Effector memory CD8-positive, alpha-beta T cell (primary cell): ENCODE data around the gene DNAJB11.
"Not testable (repeated sequence)": the region's sequence is repeated elsewhere in the genome, so short reads cannot be mapped to it uniquely, and the experiment has no call there.

Experiments used
- ATAC-seq: fragments of 150-1000 bp; cut with Tn5 transposase; replicated peaks from 2 replicates; pipeline ENCODE4 v1.10.0; 2021; ENCODE audit warnings: mild to moderate bottlenecking, moderate library complexity
- DNase-seq, 3 experiments: peaks; one replicate each; pipeline ENCODE4 v3.0.0; 2021
- H3K27ac Mint-ChIP-seq, 2 donors: one replicate each; pipeline ENCODE4 v1.8.0; 2022; ENCODE audit warnings: mild to moderate bottlenecking in 2 of 2, mixed read lengths in 2 of 2, moderate library complexity in 2 of 2
- H3K27me3 Mint-ChIP-seq, 2 donors: one replicate each; pipeline ENCODE4 v1.8.0; 2022; ENCODE audit warnings: mixed read lengths in 2 of 2
- H3K36me3 Mint-ChIP-seq: one replicate; pipeline ENCODE4 v1.8.0; 2022; ENCODE audit warnings: mild to moderate bottlenecking, moderate library complexity, mixed read lengths; ENCODE audit not compliant: insufficient read depth
- H3K4me1 Mint-ChIP-seq, 2 donors: one replicate each; pipeline ENCODE4 v1.8.0; 2022; ENCODE audit warnings: low read depth in 2 of 2, mixed read lengths in 2 of 2
- H3K4me3 Mint-ChIP-seq, 2 donors: one replicate each; pipeline ENCODE4 v1.8.0; 2022; ENCODE audit warnings: mild to moderate bottlenecking in 2 of 2, mixed read lengths in 2 of 2, moderate library complexity in 2 of 2
- H3K9me3 Mint-ChIP-seq, 2 donors: one replicate each; pipeline ENCODE4 v1.8.0; 2022; ENCODE audit warnings: mixed read lengths in 2 of 2

Gene DNAJB11

DNA sequence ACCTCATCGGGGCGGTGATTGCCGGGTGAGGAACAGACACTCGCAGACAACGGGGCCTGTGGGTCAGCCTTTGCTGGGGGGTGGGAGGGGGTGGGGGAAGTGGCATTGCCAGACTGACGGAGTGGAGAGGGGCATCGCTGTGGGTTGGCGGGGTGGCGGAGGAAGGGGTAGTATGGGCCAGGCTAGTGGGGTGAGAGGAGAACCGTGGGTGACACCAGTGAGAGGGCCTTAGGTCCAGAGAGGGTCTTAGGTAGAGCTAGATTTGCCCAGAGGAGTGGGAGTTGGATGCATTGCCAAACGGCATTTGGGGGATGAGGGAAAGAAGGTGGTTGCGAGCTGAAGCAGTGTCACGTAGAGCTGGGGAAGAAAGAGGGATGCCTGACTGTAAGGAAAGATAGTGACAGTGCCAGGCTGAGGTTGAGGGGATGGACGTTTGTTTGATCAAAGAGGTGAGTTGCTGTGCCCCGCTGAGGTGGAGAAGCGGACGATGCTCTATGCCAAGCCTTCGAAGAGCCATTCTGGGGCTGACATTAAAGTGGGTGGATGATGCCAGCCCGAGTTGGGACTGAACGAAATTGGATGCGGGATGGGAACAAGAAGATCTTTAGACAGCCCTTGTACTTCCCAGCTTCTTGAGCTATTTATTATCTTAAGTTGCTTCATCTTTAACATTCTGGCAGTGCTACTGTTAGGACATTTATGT is 572 bp downstream of the DNAJB11 start:
- Mint-ChIP-seq H3K4me1 (peaks cover 24 to 41% of the 10 kb centered on the region in 2 donors), H3K27ac (peak overlapping the region; percentile 98 to 99), H3K9me3 (no peaks in the 10 kb centered on the region), H3K27me3 (no peaks in the 10 kb centered on the region), H3K36me3 (peaks cover 64% of the 10 kb centered on the region), H3K4me3 (peak overlapping the region; percentile 90 to 96)
- DNase-seq (no peak), ATAC-seq (no peak)

- H3K27ac Mint-ChIP-seq, result peak overlapping the region; percentile 98 to 99
- no peaks in the 10 kb centered on the region for H3K27me3 Mint-ChIP-seq
- peak overlapping the region; percentile 90 to 96 for H3K4me3 Mint-ChIP-seq
- no peaks in the 10 kb centered on the region for H3K9me3 Mint-ChIP-seq
- H3K36me3 Mint-ChIP-seq, result peaks cover 65% of the 10 kb centered on the region
- peaks cover 20 to 36% of the 10 kb centered on the region in 2 donors for H3K4me1 Mint-ChIP-seq
- DNase-seq (no peak), ATAC-seq (no peak)
These were observed 1.1 kb downstream of the DNAJB11 start for GRCh38 chr3:186571644-186572013.

- no peak overlapping the region for H3K4me3 Mint-ChIP-seq
- no peaks in the 10 kb centered on the region for H3K9me3 Mint-ChIP-seq
- peaks cover 5 to 17% of the 10 kb centered on the region in 2 donors for H3K4me1 Mint-ChIP-seq
- H3K27me3 Mint-ChIP-seq, result no peaks in the 10 kb centered on the region
- peaks cover 93% of the 10 kb centered on the region for H3K36me3 Mint-ChIP-seq
- no peak overlapping the region for H3K27ac Mint-ChIP-seq
- no peak for DNase-seq
- ATAC-seq, result no peak
These were observed 7.0 kb downstream of the DNAJB11 start for GRCh38 chr3:186577521-186577920.

DNA sequence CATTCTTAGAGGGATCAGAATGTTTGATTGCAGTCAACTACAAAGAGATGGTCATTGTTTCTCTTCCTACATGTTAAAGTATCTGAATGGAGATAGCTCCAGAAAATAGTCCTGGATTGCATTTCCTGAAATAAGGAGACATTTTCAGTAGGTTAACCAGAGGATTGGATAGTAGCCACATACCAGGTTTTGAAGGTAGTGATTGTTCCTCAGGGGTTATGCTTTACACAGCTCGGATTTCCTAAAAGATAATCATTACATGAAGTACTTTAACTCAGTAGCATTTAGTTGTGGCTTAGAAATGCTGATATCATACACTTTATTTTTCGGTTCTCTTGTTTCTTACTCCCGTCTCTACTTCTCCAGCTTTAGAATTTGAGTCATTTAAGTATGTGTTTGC is 10.3 kb downstream of the DNAJB11 start:
- Mint-ChIP-seq H3K36me3 (peaks cover 95% of the 10 kb centered on the region), H3K9me3 (no peaks in the 10 kb centered on the region), H3K27me3 (no peaks in the 10 kb centered on the region), H3K27ac (no peak overlapping the region), H3K4me1 (peaks cover 2 to 7% of the 10 kb centered on the region in 2 donors), H3K4me3 (no peak overlapping the region)
- ATAC-seq (no peak), DNase-seq (no peak)

- no peak for ATAC-seq
- H3K27ac Mint-ChIP-seq, result no peak overlapping the region
These were observed 12.0 kb downstream of the DNAJB11 start for GRCh38 chr3:186582541-186582940.

GRCh38 chr3:186583831-186584230 is 13.3 kb downstream of the DNAJB11 start:
- Mint-ChIP-seq H3K27me3 (no peaks in the 10 kb centered on the region), H3K4me3 (no peak overlapping the region), H3K4me1 (peaks cover 2 to 7% of the 10 kb centered on the region in 2 donors), H3K27ac (no peak overlapping the region), H3K36me3 (peaks cover 73% of the 10 kb centered on the region), H3K9me3 (no peaks in the 10 kb centered on the region)
- DNase-seq, result no peak
- ATAC-seq, result no peak

More at GRCh38 chr3:186582541-186582940, 12.0 kb downstream of the DNAJB11 start:
- no peak for DNase-seq
- Mint-ChIP-seq H3K36me3 (peaks cover 86% of the 10 kb centered on the region), H3K4me3 (no peak overlapping the region), H3K4me1 (peaks cover 2 to 7% of the 10 kb centered on the region in 2 donors), H3K9me3 (no peaks in the 10 kb centered on the region), H3K27me3 (no peaks in the 10 kb centered on the region)

- not testable (repeated sequence) for DNase-seq, H3K4me1 Mint-ChIP-seq, H3K27ac Mint-ChIP-seq, ATAC-seq, H3K27me3 Mint-ChIP-seq, H3K9me3 Mint-ChIP-seq, H3K4me3 Mint-ChIP-seq
- peaks cover 50% of the 10 kb centered on the region for H3K36me3 Mint-ChIP-seq
These were observed 15.7 kb downstream of the DNAJB11 start for GRCh38 chr3:186586245-186586644.

GRCh38 chr3:186587183-186587582 is 16.7 kb downstream of the DNAJB11 start:
- DNase-seq (no peak), ATAC-seq (no peak)
- H3K4me1 Mint-ChIP-seq, result peaks cover 0 to 8% of the 10 kb centered on the region in 2 donors
- no peaks in the 10 kb centered on the region for H3K9me3 Mint-ChIP-seq
- no peaks in the 10 kb centered on the region for H3K27me3 Mint-ChIP-seq
- no peak overlapping the region for H3K4me3 Mint-ChIP-seq
- no peak overlapping the region for H3K27ac Mint-ChIP-seq
- H3K36me3 Mint-ChIP-seq, result peaks cover 41% of the 10 kb centered on the region

DNA sequence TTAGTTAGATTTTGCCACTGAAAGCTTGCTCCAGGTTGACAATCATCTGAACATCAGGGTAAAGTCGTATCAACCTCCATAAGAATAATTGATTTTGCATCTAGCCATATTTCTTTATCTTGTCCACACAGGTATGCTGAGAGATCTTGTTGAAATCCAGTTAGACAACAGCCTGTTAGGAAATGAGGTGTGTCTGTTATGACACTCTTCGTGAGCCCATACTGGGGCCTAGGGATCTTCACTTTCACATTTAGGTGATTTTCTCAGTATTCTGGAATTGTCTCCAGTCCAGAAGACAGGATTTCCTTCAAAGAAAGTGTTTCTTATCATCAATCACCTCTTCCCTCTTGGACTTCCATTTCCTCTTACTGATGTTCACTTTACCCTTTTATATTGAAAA is 18.1 kb downstream of the DNAJB11 start:
- no peak for DNase-seq
- peaks cover 0 to 8% of the 10 kb centered on the region in 2 donors for H3K4me1 Mint-ChIP-seq
- no peaks in the 10 kb centered on the region for H3K9me3 Mint-ChIP-seq
- H3K27me3 Mint-ChIP-seq, result no peaks in the 10 kb centered on the region
- no peak overlapping the region for H3K4me3 Mint-ChIP-seq
- H3K27ac Mint-ChIP-seq, result no peak overlapping the region
- H3K36me3 Mint-ChIP-seq, result peaks cover 27% of the 10 kb centered on the region
- no peak for ATAC-seq

- H3K27me3 Mint-ChIP-seq, result no peaks in the 10 kb centered on the region
- H3K36me3 Mint-ChIP-seq, result peaks cover 22% of the 10 kb centered on the region
- peaks cover 0 to 8% of the 10 kb centered on the region in 2 donors for H3K4me1 Mint-ChIP-seq
- no peak overlapping the region for H3K27ac Mint-ChIP-seq
- no peak for ATAC-seq
- H3K4me3 Mint-ChIP-seq, result no peak overlapping the region
- no peak for DNase-seq
- no peaks in the 10 kb centered on the region for H3K9me3 Mint-ChIP-seq
These were observed 18.6 kb downstream of the DNAJB11 start for GRCh38 chr3:186589121-186589520.

DNA sequence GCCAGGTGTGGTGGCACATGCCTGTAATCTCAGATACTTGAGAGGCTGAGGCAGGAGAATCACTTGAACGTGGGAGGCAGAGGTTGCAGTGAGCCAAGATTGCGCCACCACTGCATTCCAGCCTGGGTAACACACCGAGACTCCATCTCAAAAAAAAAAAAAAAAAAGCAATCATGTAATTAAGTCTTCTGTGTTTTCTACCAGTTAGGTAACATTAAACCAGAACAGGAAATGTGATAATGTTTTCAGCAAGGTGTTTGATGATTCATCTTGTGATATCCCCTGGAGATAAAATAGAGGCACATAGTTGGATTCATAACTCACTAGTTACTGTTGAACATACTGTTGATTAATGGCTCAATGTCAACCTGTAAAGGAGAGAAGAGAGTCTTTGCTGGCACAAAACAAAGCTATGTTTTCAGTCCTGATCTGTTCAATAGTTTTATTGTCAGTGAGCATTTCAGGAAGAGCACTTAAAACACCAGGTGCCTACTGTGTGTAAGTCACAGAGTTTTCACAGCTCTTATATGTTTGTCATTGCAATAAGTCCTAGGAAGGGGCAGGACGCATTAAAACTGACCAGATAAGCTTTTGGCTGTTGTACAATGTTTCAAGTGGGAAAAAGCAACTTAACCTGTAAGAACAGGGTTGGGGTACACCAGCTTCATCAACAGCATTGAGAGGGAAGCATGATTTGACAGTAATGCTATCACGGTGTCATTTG is 19.5 kb downstream of the DNAJB11 start:
- H3K36me3 Mint-ChIP-seq, result peaks cover 15% of the 10 kb centered on the region
- H3K4me3 Mint-ChIP-seq, result peak overlapping the region in 1 of 2 donors; percentile 19
- no peaks in the 10 kb centered on the region for H3K27me3 Mint-ChIP-seq
- ATAC-seq (peak; percentile 81), DNase-seq (no peak)
- no peaks in the 10 kb centered on the region for H3K9me3 Mint-ChIP-seq
- H3K27ac Mint-ChIP-seq, result no peak overlapping the region
- peaks cover 0 to 8% of the 10 kb centered on the region in 2 donors for H3K4me1 Mint-ChIP-seq

DNA sequence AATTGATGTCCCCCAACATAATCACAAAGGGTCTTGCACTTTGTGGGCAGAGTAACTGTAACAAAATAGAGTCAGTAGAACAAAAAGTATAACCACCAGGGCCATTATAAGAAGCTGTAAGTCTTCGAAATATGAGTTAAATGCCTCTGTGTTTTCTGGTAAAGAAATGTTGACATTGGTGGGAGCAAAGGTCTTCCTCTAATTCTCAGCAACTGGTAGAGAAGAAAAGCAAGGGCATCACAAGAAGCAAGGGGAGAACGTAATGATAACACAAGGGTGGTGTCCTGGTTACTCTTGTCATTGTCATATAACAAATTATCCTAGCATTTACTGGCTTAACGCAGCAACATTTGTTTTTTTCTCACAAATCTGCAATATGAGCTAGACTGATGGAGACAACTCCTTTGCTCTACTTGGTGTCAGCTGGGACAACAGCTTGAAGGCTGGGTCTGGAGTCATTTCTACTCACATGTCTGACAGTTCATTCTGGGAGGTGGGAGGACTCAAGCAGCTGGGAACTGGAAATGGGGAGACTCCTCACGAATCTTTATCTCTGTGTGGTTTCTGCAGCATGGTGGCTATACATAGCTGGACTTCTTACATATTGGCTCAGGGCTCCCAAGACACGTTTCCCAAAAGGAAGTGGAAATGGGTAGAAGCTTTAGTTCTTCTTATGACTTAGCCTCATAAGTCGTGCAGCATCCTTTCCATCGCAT is 20.2 kb downstream of the DNAJB11 start:
- Mint-ChIP-seq H3K36me3 (peaks cover 8% of the 10 kb centered on the region), H3K9me3 (no peaks in the 10 kb centered on the region), H3K4me3 (no peak overlapping the region), H3K4me1 (peaks cover 0 to 8% of the 10 kb centered on the region in 2 donors), H3K27me3 (no peaks in the 10 kb centered on the region), H3K27ac (no peak overlapping the region)
- no peak for DNase-seq
- no peak for ATAC-seq

- H3K4me1 Mint-ChIP-seq, result peaks cover 0 to 8% of the 10 kb centered on the region in 2 donors
- ATAC-seq (no peak), DNase-seq (no peak)
- no peaks in the 10 kb centered on the region for H3K9me3 Mint-ChIP-seq
- no peak overlapping the region for H3K4me3 Mint-ChIP-seq
- H3K27me3 Mint-ChIP-seq, result peaks cover 9 to 12% of the 10 kb centered on the region in 2 donors
- no peak overlapping the region for H3K27ac Mint-ChIP-seq
- no peaks in the 10 kb centered on the region for H3K36me3 Mint-ChIP-seq
These were observed 22.2 kb downstream of the DNAJB11 start for GRCh38 chr3:186592682-186593081.
